GM18907 (cell line): ENCODE results near the gene FAM111A.

Source experiments
- ATAC-seq: cut with Tn5 transposase; IDR thresholded peaks from one replicate; pipeline ENCODE4 v1.9.1; 2021; ENCODE audit warnings: mild to moderate bottlenecking, moderate library complexity; ENCODE audit not compliant: unreplicated experiment

Gene FAM111A

GRCh38 chr11:59141191-59141590 is 1.5 kb upstream of the FAM111A start:
- ATAC-seq, result no peak

- ATAC-seq, result no peak
Measured at GRCh38 chr11:59141673-59142460, 789 bp upstream of the FAM111A start.

GRCh38 chr11:59144096-59144495 is 1.4 kb downstream of the FAM111A start:
- ATAC-seq, result no peak

GRCh38 chr11:59144579-59145345 is 2.1 kb downstream of the FAM111A start:
- peak; percentile 68 for ATAC-seq

- no peak for ATAC-seq
Measured at GRCh38 chr11:59145534-59145933, 2.9 kb downstream of the FAM111A start.

- peak; percentile 52 for ATAC-seq
Measured at GRCh38 chr11:59151761-59152160, 9.1 kb downstream of the FAM111A start.

GRCh38 chr11:59152312-59152951 is 9.8 kb downstream of the FAM111A start:
- peak; percentile 76 for ATAC-seq

- no peak for ATAC-seq
Measured at GRCh38 chr11:59154610-59155009, 12.0 kb downstream of the FAM111A start.

GRCh38 chr11:59157433-59157832 is 14.8 kb downstream of the FAM111A start:
- ATAC-seq, result no peak

- ATAC-seq, result peak; percentile 91
Measured at GRCh38 chr11:59158206-59159068, 15.8 kb downstream of the FAM111A start.

GRCh38 chr11:59164028-59164427 is 21.4 kb downstream of the FAM111A start:
- ATAC-seq, result no peak

- ATAC-seq, result peak; percentile 82
Measured at GRCh38 chr11:59171508-59172322, 29.1 kb downstream of the FAM111A start, which contains the start of gene DTX4. Gene DTX4 (plus strand): TSS chr11:59172132. CDS start chr11:59172596, 464 bp downstream.

GRCh38 chr11:59172345-59173079 is 29.9 kb downstream of the FAM111A start:
- ATAC-seq, result peak; percentile 40

GRCh38 chr11:59173080-59173963 is 30.7 kb downstream of the FAM111A start:
- no peak for ATAC-seq

GRCh38 chr11:59173964-59174663 is 31.5 kb downstream of the FAM111A start:
- ATAC-seq, result no peak

GRCh38 chr11:59174664-59175033 is 32.0 kb downstream of the FAM111A start:
- no peak for ATAC-seq

GRCh38 chr11:59175091-59175501 is 32.4 kb downstream of the FAM111A start:
- no peak for ATAC-seq
